HFFc6 (cell line): ENCODE measurements around the gene MSMP. TPM values are rescaled to one million over a fixed set of nuclear protein-coding genes. Genes with fewer than 3 reads are reported as not detected.
A peak's percentile ranks its signal among the peaks of the same experiment; 100 is the strongest.

ENCODE experiments used
- DNase-seq: peaks from one replicate; pipeline ENCODE4 v3.0.0-alpha.2; 2018
- H3K27ac Mint-ChIP-seq: 2 replicates; pipeline ENCODE4 v1.8.0; 2020; ENCODE audit warnings: mild to moderate bottlenecking, mixed read lengths
- H3K27me3 Mint-ChIP-seq: 2 replicates; pipeline ENCODE4 v1.8.0; 2021; ENCODE audit warnings: mild to moderate bottlenecking, moderate library complexity, mixed read lengths; ENCODE audit not compliant: insufficient read depth
- H3K36me3 Mint-ChIP-seq: 2 replicates; pipeline ENCODE4 v1.8.0; 2021; ENCODE audit warnings: low read depth, mixed read lengths
- H3K4me1 Mint-ChIP-seq: 2 replicates; pipeline ENCODE4 v1.8.0; 2020; ENCODE audit warnings: low read depth, mixed read lengths
- H3K4me3 Mint-ChIP-seq: 2 replicates; pipeline ENCODE4 v1.8.0; 2020; ENCODE audit warnings: mild to moderate bottlenecking, moderate library complexity, mixed read lengths
- H3K9me3 Mint-ChIP-seq: 2 replicates; pipeline ENCODE4 v1.8.0; 2020; ENCODE audit warnings: mild to moderate bottlenecking, mixed read lengths
- total RNA-seq, 6 experiments: library from RNA; stranded (reverse); fragmentation: NEBNext Ultra II Directional; extraction: Animal tissue kit (Norgen Biotek cat#: 25700); gene quantifications; 2 replicates in 1 of 6; 3 replicates in 5 of 6; pipeline ENCODE4 v1.2.3, GENCODE V29; 2021
- TF ChIP-seq, protein P1 (sequence below): fragments of 200-600 bp; sonication (generic); IDR thresholded peaks from 2 replicates; pipeline ENCODE4 v1.5.0; 2021; ENCODE audit warnings: antibody characterized with exemption, mild to moderate bottlenecking

Gene MSMP
- total RNA-seq, 6 experiments from 2014 or later: not detected

DNA sequence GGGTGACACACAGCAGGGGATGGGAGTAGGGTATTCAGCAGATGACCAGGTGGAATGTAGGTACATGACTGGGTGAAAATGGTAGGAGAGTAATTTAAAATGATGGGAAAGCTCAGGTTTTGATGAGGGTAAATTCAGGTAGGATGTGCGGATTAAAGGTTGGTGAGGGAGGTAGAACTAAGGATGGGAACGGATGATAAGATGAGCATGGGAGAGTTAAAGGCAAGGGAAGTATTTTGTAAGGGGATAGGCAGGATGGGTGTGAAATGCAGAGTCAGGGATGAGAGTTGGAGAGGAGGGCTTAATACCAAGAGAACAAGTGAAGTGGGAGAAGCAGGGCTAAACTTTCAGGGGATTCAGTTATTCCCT lies 23.6 kb downstream of the MSMP start:
- TF ChIP-seq, protein P1, sequence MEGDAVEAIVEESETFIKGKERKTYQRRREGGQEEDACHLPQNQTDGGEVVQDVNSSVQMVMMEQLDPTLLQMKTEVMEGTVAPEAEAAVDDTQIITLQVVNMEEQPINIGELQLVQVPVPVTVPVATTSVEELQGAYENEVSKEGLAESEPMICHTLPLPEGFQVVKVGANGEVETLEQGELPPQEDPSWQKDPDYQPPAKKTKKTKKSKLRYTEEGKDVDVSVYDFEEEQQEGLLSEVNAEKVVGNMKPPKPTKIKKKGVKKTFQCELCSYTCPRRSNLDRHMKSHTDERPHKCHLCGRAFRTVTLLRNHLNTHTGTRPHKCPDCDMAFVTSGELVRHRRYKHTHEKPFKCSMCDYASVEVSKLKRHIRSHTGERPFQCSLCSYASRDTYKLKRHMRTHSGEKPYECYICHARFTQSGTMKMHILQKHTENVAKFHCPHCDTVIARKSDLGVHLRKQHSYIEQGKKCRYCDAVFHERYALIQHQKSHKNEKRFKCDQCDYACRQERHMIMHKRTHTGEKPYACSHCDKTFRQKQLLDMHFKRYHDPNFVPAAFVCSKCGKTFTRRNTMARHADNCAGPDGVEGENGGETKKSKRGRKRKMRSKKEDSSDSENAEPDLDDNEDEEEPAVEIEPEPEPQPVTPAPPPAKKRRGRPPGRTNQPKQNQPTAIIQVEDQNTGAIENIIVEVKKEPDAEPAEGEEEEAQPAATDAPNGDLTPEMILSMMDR: no peak
- Mint-ChIP-seq H3K4me3 (no peak overlapping the region), H3K27me3 (peaks cover 8% of the 10 kb centered on the region), H3K27ac (no peak overlapping the region), H3K9me3 (no peaks in the 10 kb centered on the region), H3K36me3 (peaks cover 40% of the 10 kb centered on the region), H3K4me1 (peaks cover 26% of the 10 kb centered on the region)
- DNase-seq: no peak

DNA sequence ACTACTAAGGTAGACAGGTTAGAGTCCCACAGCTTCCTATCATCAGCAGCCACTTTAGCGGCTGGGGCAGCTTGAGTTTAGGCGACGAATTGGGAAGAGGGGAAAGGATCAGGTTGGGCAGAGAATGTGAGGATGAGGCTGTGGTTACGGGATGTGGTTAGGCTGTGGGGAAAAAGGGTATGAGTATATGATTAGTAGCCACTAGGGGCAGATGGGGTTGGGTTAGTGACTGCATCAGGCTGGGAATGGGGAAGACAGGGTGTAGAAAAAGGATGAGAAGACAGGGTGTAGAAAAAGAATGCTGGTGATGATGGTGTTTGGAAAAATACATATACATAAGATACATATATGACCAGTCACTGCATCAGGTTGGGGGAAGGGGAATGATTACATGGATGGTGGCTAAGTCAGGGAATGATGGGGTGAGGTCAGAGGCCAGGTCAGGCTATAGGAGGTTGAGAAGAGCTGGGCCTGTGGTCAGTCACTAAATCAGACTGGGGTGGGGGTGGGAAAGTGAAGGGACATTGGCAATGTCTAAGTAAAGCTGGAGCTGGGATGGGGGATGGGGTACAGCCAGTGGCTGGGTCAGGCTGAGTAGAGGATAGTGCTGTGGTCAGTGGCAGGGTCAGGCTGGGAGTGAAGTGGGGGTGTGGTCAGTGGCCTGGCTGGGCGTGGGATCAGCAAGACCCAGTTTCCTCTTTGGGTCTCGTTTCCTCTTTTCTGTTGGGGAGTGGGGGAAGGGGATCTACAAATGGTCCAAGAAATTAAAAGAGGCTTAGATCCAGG lies 24.2 kb downstream of the MSMP start:
- Mint-ChIP-seq H3K4me1 (peaks cover 22% of the 10 kb centered on the region), H3K27me3 (peaks cover 8% of the 10 kb centered on the region), H3K4me3 (no peak overlapping the region), H3K9me3 (no peaks in the 10 kb centered on the region), H3K36me3 (peaks cover 38% of the 10 kb centered on the region), H3K27ac (no peak overlapping the region)
- TF ChIP-seq, protein P1: peak; percentile 83
- peak; percentile 91 for DNase-seq

- no peaks in the 10 kb centered on the region for H3K9me3 Mint-ChIP-seq
- H3K4me1 Mint-ChIP-seq: peaks cover 21% of the 10 kb centered on the region
- peaks cover 8% of the 10 kb centered on the region for H3K27me3 Mint-ChIP-seq
- H3K36me3 Mint-ChIP-seq: peaks cover 41% of the 10 kb centered on the region
- no peak for DNase-seq
- TF ChIP-seq, protein P1: no peak
- no peak overlapping the region for H3K27ac Mint-ChIP-seq
- no peak overlapping the region for H3K4me3 Mint-ChIP-seq
These were observed 25.0 kb downstream of the MSMP start for GRCh38 chr9:35729101-35729500.

GRCh38 chr9:35728041-35728971 lies 25.8 kb downstream of the MSMP start:
- TF ChIP-seq, protein P1: no peak
- Mint-ChIP-seq H3K9me3 (no peaks in the 10 kb centered on the region), H3K27me3 (peaks cover 8% of the 10 kb centered on the region), H3K4me3 (no peak overlapping the region), H3K4me1 (peaks cover 18% of the 10 kb centered on the region), H3K36me3 (peaks cover 40% of the 10 kb centered on the region), H3K27ac (no peak overlapping the region)
- peak; percentile 90 for DNase-seq

GRCh38 chr9:35727676-35728040 lies 26.4 kb downstream of the MSMP start:
- Mint-ChIP-seq H3K27ac (no peak overlapping the region), H3K4me3 (no peak overlapping the region), H3K36me3 (peaks cover 43% of the 10 kb centered on the region), H3K4me1 (peaks cover 16% of the 10 kb centered on the region), H3K9me3 (no peaks in the 10 kb centered on the region), H3K27me3 (peaks cover 8% of the 10 kb centered on the region)
- TF ChIP-seq, protein P1: no peak
- DNase-seq: no peak
